GM12892 (cell line): ENCODE measurements around the gene NOVA1.

ENCODE experiments used
- POLR2A ChIP-seq: IDR thresholded peaks from 2 replicates; pipeline ENCODE4 v1.6.1; 2011; ENCODE audit warnings: low read depth, low read length, control low read depth
- POLR2AphosphoS5 ChIP-seq: IDR thresholded peaks from 2 replicates; pipeline ENCODE4 v1.6.1; 2011; ENCODE audit warnings: low read depth, low read length, control low read depth

GRCh38 chr14:26527095-26527494 lies 70.7 kb downstream of the NOVA1 start:
- TF ChIP-seq POLR2A (no peak), POLR2AphosphoS5 (no peak)
